ENCODE results near the gene PICK1.

DNA sequence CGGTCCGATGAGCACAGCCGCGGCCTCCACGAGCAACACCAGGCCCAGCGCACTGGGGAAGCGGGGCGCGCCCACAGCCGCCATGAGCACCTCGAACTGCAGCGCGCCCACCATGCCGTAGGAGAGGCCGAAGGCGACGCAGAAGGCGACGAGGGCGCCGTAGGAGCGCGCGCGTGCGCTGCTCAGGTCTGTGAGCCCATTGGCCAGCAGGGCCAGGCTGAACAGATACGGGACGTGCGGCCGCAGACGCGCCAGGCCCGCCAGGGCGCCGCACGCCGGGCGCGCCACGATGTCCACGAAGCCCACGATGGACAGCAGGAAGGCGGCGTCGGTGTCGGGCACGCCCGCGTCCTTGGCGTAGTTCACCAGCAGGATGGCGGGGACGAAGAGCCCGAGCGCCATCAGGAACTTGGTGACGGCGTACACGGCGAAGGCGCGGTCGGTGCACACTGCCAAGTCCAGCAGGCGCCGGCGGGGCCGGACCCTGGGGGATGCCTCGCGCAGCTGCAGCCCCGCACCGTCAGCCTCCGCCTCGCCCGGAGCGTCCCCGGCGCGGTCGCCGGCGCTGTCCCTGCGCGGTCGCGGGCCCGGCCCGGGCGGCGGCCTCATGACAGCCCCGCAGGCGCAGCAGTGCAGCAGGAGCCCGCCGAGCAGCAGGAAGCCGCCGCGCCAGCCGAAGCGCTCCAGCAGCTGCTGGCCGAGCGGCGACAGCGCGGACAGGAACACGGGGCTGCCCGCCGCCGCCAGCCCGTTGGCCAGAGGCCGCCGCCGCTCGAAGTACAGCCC, 23.8 kb downstream of the PICK1 start:
- TF ChIP-seq HOXD1 (CRISPR knock-in tag; IDR thresholded peaks at IDR 0.05) = no peak
- TF ChIP-seq NFE2L1 (CRISPR knock-in tag; IDR thresholded peaks at IDR 0.05; ENCODE audit: borderline replicate concordance) = no peak
- TF ChIP-seq TARDBP (CRISPR knock-in tag; IDR thresholded peaks at IDR 0.05) = no peak
- no peak for TF ChIP-seq TCF12 (IDR thresholded peaks at IDR 0.05)
- no peak for TF ChIP-seq TCF12 (CRISPR knock-in tag; IDR thresholded peaks at IDR 0.05)
- TF ChIP-seq ZMYM4 (CRISPR knock-in tag; IDR thresholded peaks at IDR 0.05) = no peak
- no peak for TF ChIP-seq ZNF263 (CRISPR knock-in tag; IDR thresholded peaks at IDR 0.05)
- TF ChIP-seq, protein P1, sequence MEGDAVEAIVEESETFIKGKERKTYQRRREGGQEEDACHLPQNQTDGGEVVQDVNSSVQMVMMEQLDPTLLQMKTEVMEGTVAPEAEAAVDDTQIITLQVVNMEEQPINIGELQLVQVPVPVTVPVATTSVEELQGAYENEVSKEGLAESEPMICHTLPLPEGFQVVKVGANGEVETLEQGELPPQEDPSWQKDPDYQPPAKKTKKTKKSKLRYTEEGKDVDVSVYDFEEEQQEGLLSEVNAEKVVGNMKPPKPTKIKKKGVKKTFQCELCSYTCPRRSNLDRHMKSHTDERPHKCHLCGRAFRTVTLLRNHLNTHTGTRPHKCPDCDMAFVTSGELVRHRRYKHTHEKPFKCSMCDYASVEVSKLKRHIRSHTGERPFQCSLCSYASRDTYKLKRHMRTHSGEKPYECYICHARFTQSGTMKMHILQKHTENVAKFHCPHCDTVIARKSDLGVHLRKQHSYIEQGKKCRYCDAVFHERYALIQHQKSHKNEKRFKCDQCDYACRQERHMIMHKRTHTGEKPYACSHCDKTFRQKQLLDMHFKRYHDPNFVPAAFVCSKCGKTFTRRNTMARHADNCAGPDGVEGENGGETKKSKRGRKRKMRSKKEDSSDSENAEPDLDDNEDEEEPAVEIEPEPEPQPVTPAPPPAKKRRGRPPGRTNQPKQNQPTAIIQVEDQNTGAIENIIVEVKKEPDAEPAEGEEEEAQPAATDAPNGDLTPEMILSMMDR (CRISPR knock-in tag; IDR thresholded peaks at IDR 0.05) = no peak
- TF ChIP-seq, protein P2, sequence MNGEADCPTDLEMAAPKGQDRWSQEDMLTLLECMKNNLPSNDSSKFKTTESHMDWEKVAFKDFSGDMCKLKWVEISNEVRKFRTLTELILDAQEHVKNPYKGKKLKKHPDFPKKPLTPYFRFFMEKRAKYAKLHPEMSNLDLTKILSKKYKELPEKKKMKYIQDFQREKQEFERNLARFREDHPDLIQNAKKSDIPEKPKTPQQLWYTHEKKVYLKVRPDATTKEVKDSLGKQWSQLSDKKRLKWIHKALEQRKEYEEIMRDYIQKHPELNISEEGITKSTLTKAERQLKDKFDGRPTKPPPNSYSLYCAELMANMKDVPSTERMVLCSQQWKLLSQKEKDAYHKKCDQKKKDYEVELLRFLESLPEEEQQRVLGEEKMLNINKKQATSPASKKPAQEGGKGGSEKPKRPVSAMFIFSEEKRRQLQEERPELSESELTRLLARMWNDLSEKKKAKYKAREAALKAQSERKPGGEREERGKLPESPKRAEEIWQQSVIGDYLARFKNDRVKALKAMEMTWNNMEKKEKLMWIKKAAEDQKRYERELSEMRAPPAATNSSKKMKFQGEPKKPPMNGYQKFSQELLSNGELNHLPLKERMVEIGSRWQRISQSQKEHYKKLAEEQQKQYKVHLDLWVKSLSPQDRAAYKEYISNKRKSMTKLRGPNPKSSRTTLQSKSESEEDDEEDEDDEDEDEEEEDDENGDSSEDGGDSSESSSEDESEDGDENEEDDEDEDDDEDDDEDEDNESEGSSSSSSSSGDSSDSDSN (CRISPR knock-in tag; IDR thresholded peaks at IDR 0.05) = no peak
- TF ChIP-seq FOXA1 (IDR thresholded peaks at IDR 0.05) = no peak
- TF ChIP-seq FOXA1 (CRISPR knock-in tag; IDR thresholded peaks at IDR 0.05) = no peak
- no peak for TF ChIP-seq JUND (CRISPR knock-in tag; IDR thresholded peaks at IDR 0.05)
- no peak for TF ChIP-seq TCF7L2 (IDR thresholded peaks at IDR 0.05; ENCODE audit: low read depth, low read length)
- TF ChIP-seq GTF2F1 (IDR thresholded peaks at IDR 0.05; ENCODE audit: low read length) = no peak
- no peak for TF ChIP-seq CREM (IDR thresholded peaks at IDR 0.05)
- no peak for TF ChIP-seq CREM (CRISPR knock-in tag; IDR thresholded peaks at IDR 0.05)
- TF ChIP-seq, protein P3, sequence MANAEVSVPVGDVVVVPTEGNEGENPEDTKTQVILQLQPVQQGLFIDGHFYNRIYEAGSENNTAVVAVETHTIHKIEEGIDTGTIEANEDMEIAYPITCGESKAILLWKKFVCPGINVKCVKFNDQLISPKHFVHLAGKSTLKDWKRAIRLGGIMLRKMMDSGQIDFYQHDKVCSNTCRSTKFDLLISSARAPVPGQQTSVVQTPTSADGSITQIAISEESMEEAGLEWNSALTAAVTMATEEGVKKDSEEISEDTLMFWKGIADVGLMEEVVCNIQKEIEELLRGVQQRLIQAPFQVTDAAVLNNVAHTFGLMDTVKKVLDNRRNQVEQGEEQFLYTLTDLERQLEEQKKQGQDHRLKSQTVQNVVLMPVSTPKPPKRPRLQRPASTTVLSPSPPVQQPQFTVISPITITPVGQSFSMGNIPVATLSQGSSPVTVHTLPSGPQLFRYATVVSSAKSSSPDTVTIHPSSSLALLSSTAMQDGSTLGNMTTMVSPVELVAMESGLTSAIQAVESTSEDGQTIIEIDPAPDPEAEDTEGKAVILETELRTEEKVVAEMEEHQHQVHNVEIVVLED (CRISPR knock-in tag; IDR thresholded peaks at IDR 0.05; ENCODE audit: borderline replicate concordance) = no peak

Data from HepG2 (cell line).